Activated CD4-positive, alpha-beta T cell treated with anti-CD3 and anti-CD28 coated beads, Interleukin-2, amount 50 U/mL, for 1 hour (primary cell): ENCODE results near the gene RAP1GDS1.
A peak's percentile ranks its signal among the peaks of the same experiment; 100 is the strongest.
"Not testable (repeated sequence)": the region's sequence is repeated elsewhere in the genome, so short reads cannot be mapped to it uniquely, and the experiment has no call there.

Experiments
- DNase-seq: peaks from one replicate; pipeline ENCODE4 v3.0.0-alpha.2; 2020

Gene RAP1GDS1

GRCh38 chr4:98260579-98261404, at the start of gene RAP1GDS1:
TSS of gene RAP1GDS1 (plus strand) at chr4:98261384. CDS start at chr4:98261566, 182 bp downstream.
- DNase-seq = peak; percentile 84

- DNase-seq = no peak
Measured at GRCh38 chr4:98222306-98222705, 38.9 kb upstream of the RAP1GDS1 start.

GRCh38 chr4:98226396-98226795, 34.8 kb upstream of the RAP1GDS1 start:
- DNase-seq = no peak

- no peak for DNase-seq
Measured at GRCh38 chr4:98230961-98231360, 30.2 kb upstream of the RAP1GDS1 start.

GRCh38 chr4:98232202-98232601, 29.0 kb upstream of the RAP1GDS1 start:
- no peak for DNase-seq

GRCh38 chr4:98237204-98237603, 24.0 kb upstream of the RAP1GDS1 start:
- no peak for DNase-seq

GRCh38 chr4:98242063-98242462, 19.1 kb upstream of the RAP1GDS1 start:
- DNase-seq = no peak

GRCh38 chr4:98242538-98242937, 18.6 kb upstream of the RAP1GDS1 start:
- no peak for DNase-seq

- no peak for DNase-seq
Measured at GRCh38 chr4:98245226-98245625, 16.0 kb upstream of the RAP1GDS1 start.

GRCh38 chr4:98248934-98249333, 12.2 kb upstream of the RAP1GDS1 start:
- no peak for DNase-seq

GRCh38 chr4:98249831-98250230, 11.4 kb upstream of the RAP1GDS1 start:
- no peak for DNase-seq

- DNase-seq = no peak
Measured at GRCh38 chr4:98253499-98253898, 7.7 kb upstream of the RAP1GDS1 start.

GRCh38 chr4:98260047-98260578, 1.1 kb upstream of the RAP1GDS1 start:
- peak; percentile 22 for DNase-seq

- peak; percentile 67 for DNase-seq
Measured at GRCh38 chr4:98261405-98262291, 464 bp downstream of the RAP1GDS1 start.

GRCh38 chr4:98262431-98262830, 1.2 kb downstream of the RAP1GDS1 start:
- no peak for DNase-seq

- no peak for DNase-seq
Measured at GRCh38 chr4:98267498-98267897, 6.3 kb downstream of the RAP1GDS1 start.

GRCh38 chr4:98275145-98275544, 14.0 kb downstream of the RAP1GDS1 start:
- no peak for DNase-seq

- no peak for DNase-seq
Measured at GRCh38 chr4:98283219-98284189, 22.3 kb downstream of the RAP1GDS1 start.

GRCh38 chr4:98284640-98285046, 23.5 kb downstream of the RAP1GDS1 start:
- DNase-seq = no peak

- no peak for DNase-seq
Measured at GRCh38 chr4:98285676-98286075, 24.5 kb downstream of the RAP1GDS1 start.

- DNase-seq = no peak
Measured at GRCh38 chr4:98287328-98287727, 26.1 kb downstream of the RAP1GDS1 start.

- DNase-seq = not testable (repeated sequence)
Measured at GRCh38 chr4:98288671-98289070, 27.5 kb downstream of the RAP1GDS1 start.
